Spleen (tissue), 13 donors: ENCODE data around the gene PTPN18. TPM values are rescaled to one million over a fixed set of nuclear protein-coding genes. Genes with fewer than 3 reads are reported as not detected.

Source experiments
- DNase-seq: peaks from one replicate; pipeline ENCODE4 v3.0.0-alpha.2; 2020
- H3K27ac ChIP-seq, 8 donors: fragments of 200-600 bp; sonication (generic) in 7 of 8; 1 replicate in 4 of 8; 2 replicates in 4 of 8; pipeline versions ENCODE4 v1.5.0 to v1.8.0; 2016 to 2021; ENCODE audit warnings: inconsistent platforms in 4 of 8, mild to moderate bottlenecking in 4 of 8, moderate library complexity in 1 of 8
- H3K27me3 ChIP-seq, 7 donors: fragments of 200-600 bp; sonication (generic) in 6 of 7; replicated peaks in 1 of 7; 1 replicate in 4 of 7; 2 replicates in 3 of 7; pipeline versions ENCODE4 v1.5.0 to v1.8.0; 2016 to 2021; ENCODE audit warnings: inconsistent platforms in 3 of 7, mild to moderate bottlenecking in 1 of 7
- H3K36me3 ChIP-seq, 6 donors: fragments of 200-600 bp; sonication (generic) in 5 of 6; 1 replicate in 4 of 6; 2 replicates in 2 of 6; pipeline versions ENCODE4 v1.5.0 to v1.8.0; 2016 to 2021; ENCODE audit warnings: inconsistent platforms in 2 of 6
- H3K4me1 ChIP-seq, 6 donors: fragments of 200-600 bp; sonication (generic) in 5 of 6; 1 replicate in 3 of 6; 2 replicates in 3 of 6; pipeline versions ENCODE4 v1.5.0 to v1.8.0; 2016 to 2021; ENCODE audit warnings: inconsistent platforms in 3 of 6
- H3K4me3 ChIP-seq, 8 donors: fragments of 200-600 bp; sonication (generic) in 7 of 8; 1 replicate in 4 of 8; 2 replicates in 4 of 8; pipeline versions ENCODE4 v1.5.0 to v1.8.0; 2016 to 2021; ENCODE audit warnings: inconsistent platforms in 4 of 8, mild to moderate bottlenecking in 4 of 8, moderate library complexity in 2 of 8
- H3K9me3 ChIP-seq, 8 donors: fragments of 200-600 bp; sonication (generic) in 7 of 8; 1 replicate in 4 of 8; 2 replicates in 4 of 8; pipeline versions ENCODE4 v1.5.0 to v1.8.0; 2016 to 2021; ENCODE audit warnings: inconsistent platforms in 4 of 8
- POLR2A ChIP-seq, 3 donors: fragments of 450-650 bp; IDR thresholded peaks; one replicate each; pipeline ENCODE4 v1.5.1; 2017; ENCODE audit warnings: antibody characterized with exemption in 3 of 3, mild to moderate bottlenecking in 1 of 3
- POLR2AphosphoS5 ChIP-seq, 3 donors: sonication (generic); formaldehyde crosslinking; IDR thresholded peaks; one replicate each; pipeline ENCODE4 v1.5.1; 2017; ENCODE audit warnings: antibody characterized with exemption in 3 of 3
- WGBS, 5 donors: extraction: QIAGEN DNeasy Blood & Tissue Kit in 3 of 5; methylation state at CpG; one replicate each; pipeline versions ENCODE4 v1.1.5 to v1.1.7; 2013 to 2018; 5-methylcytosine and 5-hydroxymethylcytosine counted together
- intact Hi-C: fragments of 100-400 bp; cut with DNase I; formaldehyde crosslinking; loops from one replicate; pipeline ENCODE4 v1.15.0; 2023; ENCODE audit warnings: low total_unique reads
- long read RNA-seq, 2 donors: transcript quantifications; one replicate each; lab custom pipeline, GENCODE V29; 2026
- polyA plus RNA-seq, 3 donors: library from polyadenylated mRNA; stranded (reverse); fragments of 200-250 nt; gene quantifications; one replicate each; pipeline ENCODE4 v1.2.1, GENCODE V29; 2013
- total RNA-seq, 7 donors: library from RNA; depleted of rRNA in 3 of 7; stranded (reverse); fragments of >200 nt in 3 of 7; fragmentation: NEBNext Ultra II Directional in 4 of 7; extraction: Animal tissue kit (Norgen Biotek cat#: 25700) in 4 of 7; gene quantifications; one replicate each; pipeline versions ENCODE4 v1.1.0 to v1.2.1, GENCODE V29; 2016 to 2021
- TF ChIP-seq, protein P1 (sequence below), 11 experiments: fragments of 200-600 bp in 7 of 11; fragments of 450-650 bp in 4 of 11; sonication (generic) in 4 of 11; IDR thresholded peaks in 8 of 11; conservative IDR thresholded peaks in 3 of 11; 1 replicate in 7 of 11; 2 replicates in 4 of 11; pipeline versions ENCODE4 v1.4.0 to v1.8.0; 2016 to 2021; ENCODE audit warnings: antibody characterized with exemption in 11 of 11, inconsistent platforms in 4 of 11, mild to moderate bottlenecking in 1 of 11
- donor health status: healthy with polysubstance abuse.
- donor health status: DM: no; HTN: no; CAD: no; lungs with moderate emphysema.
- donor health status: DM: no; HTN: no; CAD: no.
- donor health status: Bipolar disorder and iron deficiency.
- donor health status: healthy.
- donor health status: DM: no; HTN: no; CAD: no.
- donor health status: DM: yes; HTN: yes; CAD: no.

The PTPN18 gene, protein sequence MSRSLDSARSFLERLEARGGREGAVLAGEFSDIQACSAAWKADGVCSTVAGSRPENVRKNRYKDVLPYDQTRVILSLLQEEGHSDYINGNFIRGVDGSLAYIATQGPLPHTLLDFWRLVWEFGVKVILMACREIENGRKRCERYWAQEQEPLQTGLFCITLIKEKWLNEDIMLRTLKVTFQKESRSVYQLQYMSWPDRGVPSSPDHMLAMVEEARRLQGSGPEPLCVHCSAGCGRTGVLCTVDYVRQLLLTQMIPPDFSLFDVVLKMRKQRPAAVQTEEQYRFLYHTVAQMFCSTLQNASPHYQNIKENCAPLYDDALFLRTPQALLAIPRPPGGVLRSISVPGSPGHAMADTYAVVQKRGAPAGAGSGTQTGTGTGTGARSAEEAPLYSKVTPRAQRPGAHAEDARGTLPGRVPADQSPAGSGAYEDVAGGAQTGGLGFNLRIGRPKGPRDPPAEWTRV
- total RNA-seq (100 to 1,000 TPM in 6 of 7 donors, 10 to 100 TPM in 1; 79.5 to 132 (median 109) TPM), polyA plus RNA-seq (100 to 1,000 TPM in 1 of 3 donors, 10 to 100 TPM in 2; 75.9 to 129 (median 98.2) TPM)
- long read RNA-seq, donor 1, transcript PTPN18-211 (3 exons, 1,394 nt), result major isoform, 11 of 13 reads
- long read RNA-seq, donor 1, partial matches to known transcripts, result 0 of 13 reads
- long read RNA-seq, donor 1, other reads (novel, unspliced or antisense), result 0 of 13 reads
- long read RNA-seq, donor 2, transcript PTPN18-211 (3 exons, 1,394 nt), result major isoform, 8 of 24 reads
- long read RNA-seq, donor 2, partial matches to known transcripts, result 11 of 24 reads
- long read RNA-seq, donor 2, other reads (novel, unspliced or antisense), result 0 of 24 reads

DNA sequence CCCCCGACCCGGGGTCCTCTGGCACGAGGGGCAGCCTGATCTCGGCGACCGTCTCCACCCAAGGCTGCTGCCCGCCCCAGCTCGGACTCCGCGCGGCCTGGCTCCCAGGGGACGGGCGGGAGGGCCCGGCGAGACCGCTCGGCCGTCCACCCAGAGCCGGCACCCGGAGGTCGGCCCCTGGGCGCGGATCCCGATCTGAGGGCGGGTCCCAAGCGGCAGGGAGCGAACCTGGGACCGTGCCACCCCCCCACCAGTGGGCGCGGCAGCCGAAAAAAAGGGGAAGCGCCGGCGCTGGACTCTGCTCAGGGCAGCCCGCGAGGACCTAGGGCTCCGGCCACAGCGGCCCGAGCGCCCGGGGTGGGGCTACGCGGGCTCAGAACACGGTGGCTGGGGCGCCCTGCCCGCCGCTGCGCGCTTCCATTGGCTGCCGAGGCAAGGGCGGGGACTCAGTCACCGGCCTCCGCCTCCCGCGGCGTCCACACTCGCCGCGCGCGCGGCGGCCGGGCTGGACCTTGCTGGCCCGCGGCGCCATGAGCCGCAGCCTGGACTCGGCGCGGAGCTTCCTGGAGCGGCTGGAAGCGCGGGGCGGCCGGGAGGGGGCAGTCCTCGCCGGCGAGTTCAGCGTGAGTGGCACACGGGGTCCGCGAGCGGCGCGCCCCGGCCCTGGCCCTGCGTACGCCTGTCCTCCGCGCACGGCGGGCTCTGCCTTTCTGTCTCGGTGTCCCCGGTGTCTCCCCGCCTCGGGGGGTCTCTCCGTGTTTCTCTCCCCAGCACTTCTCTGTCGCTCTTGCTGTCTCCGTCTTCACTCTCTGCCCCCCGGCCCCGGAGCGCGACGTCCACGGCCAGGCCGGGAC is at the start of gene PTPN18:
PTPN18 (plus strand) TSS at position 479 of the 854 bp plus-strand sequence; CDS start at position 531, 52 bp downstream.
- peaks cover 0 to 56% (median 43%) of the 10 kb centered on the region in 6 donors for H3K4me1 ChIP-seq
- peak within 1 kb of the TSS; percentile 61 to 96 (median 88) for H3K27ac ChIP-seq
- H3K4me3 ChIP-seq, result peak within 1 kb of the TSS; percentile 40 to 88 (median 76)
- no peaks in the 10 kb centered on the region for H3K27me3 ChIP-seq
- DNase-seq, result peak; percentile 98
- TF ChIP-seq, protein P1, sequence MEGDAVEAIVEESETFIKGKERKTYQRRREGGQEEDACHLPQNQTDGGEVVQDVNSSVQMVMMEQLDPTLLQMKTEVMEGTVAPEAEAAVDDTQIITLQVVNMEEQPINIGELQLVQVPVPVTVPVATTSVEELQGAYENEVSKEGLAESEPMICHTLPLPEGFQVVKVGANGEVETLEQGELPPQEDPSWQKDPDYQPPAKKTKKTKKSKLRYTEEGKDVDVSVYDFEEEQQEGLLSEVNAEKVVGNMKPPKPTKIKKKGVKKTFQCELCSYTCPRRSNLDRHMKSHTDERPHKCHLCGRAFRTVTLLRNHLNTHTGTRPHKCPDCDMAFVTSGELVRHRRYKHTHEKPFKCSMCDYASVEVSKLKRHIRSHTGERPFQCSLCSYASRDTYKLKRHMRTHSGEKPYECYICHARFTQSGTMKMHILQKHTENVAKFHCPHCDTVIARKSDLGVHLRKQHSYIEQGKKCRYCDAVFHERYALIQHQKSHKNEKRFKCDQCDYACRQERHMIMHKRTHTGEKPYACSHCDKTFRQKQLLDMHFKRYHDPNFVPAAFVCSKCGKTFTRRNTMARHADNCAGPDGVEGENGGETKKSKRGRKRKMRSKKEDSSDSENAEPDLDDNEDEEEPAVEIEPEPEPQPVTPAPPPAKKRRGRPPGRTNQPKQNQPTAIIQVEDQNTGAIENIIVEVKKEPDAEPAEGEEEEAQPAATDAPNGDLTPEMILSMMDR (IDR thresholded peaks at IDR 0.05 in 8 of 11, conservative IDR thresholded peaks at IDR 0.05 in 3 of 11), result peak in 10 of 11 experiments; percentile 18 to 88 (median 70)
- TF ChIP-seq POLR2A (IDR thresholded peaks at IDR 0.05) (peak in 2 of 3 donors; percentile 50 to 60), POLR2AphosphoS5 (IDR thresholded peaks at IDR 0.05) (peak; percentile 74 to 83 (median 82))
- intact Hi-C loops, result no loop called here
- 0 to 1% (median 1%) methylated on average over 43 to 107 of the region's 107 CpGs for WGBS, 5 donors
- no peaks in the 10 kb centered on the region for H3K9me3 ChIP-seq
- H3K36me3 ChIP-seq, result peaks cover 0 to 11% (median 0%) of the 10 kb centered on the region in 6 donors

DNA sequence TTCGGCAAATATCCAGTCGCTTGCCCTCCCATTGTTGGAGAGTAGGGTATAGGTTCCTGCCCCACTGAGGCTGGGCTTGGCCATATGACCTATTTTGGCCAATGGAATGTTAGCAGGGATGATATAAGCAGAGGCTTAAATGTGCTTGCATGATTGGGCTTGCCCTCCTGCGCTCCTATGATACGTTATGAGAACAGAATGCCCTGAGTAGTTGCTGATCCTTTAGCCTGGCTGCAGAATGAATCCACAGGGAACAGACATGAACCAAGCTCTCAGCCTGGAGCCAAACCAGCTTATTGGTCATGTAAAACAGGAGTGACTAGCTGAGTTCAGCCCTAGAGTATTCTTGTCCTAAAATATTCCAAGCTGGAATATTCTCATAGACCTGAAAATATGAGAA is 48.0 kb upstream of the PTPN18 start:
- no peak for TF ChIP-seq POLR2A (IDR thresholded peaks at IDR 0.05)
- TF ChIP-seq, protein P1 (IDR thresholded peaks at IDR 0.05 in 8 of 11, conservative IDR thresholded peaks at IDR 0.05 in 3 of 11), result no peak
- TF ChIP-seq POLR2AphosphoS5 (IDR thresholded peaks at IDR 0.05), result no peak
- intact Hi-C loops, result no loop called here
- no peak for DNase-seq
- Histone ChIP-seq H3K9me3 (no peaks in the 10 kb centered on the region), H3K27ac (no peak overlapping the region), H3K27me3 (peaks cover 0 to under 1% (median 0%) of the 10 kb centered on the region in 7 donors), H3K4me1 (no peaks in the 10 kb centered on the region), H3K36me3 (no peaks in the 10 kb centered on the region), H3K4me3 (no peak overlapping the region)
- WGBS, 5 donors, result 87 to 92% (median 90%) methylated on average over 4 of the region's 4 CpGs

DNA sequence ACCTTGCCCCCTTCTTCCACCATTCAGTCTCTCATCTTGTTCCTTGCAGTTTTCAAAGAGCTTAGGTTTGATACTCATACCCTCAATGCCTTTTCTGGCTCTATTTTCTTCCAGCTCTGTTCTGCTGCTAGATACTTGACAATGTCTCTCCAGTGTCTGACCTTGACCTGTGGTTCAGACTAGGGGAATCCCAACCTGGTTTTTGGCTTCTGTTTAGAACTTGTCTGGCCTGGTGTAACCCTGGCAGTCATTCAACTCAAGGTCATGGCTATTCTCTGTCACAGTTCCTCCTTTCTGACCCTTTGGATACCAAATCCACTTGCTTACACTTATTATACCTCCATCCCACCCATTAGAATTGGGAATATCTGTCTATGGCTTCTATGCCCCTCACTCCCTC is 45.0 kb upstream of the PTPN18 start:
- Histone ChIP-seq H3K9me3 (no peaks in the 10 kb centered on the region), H3K4me1 (no peaks in the 10 kb centered on the region), H3K36me3 (no peaks in the 10 kb centered on the region), H3K27ac (no peak overlapping the region), H3K4me3 (no peak overlapping the region), H3K27me3 (peaks cover 0 to 19% (median 0%) of the 10 kb centered on the region in 7 donors)
- TF ChIP-seq POLR2AphosphoS5 (IDR thresholded peaks at IDR 0.05) (no peak), POLR2A (IDR thresholded peaks at IDR 0.05) (no peak)
- TF ChIP-seq, protein P1 (IDR thresholded peaks at IDR 0.05 in 8 of 11, conservative IDR thresholded peaks at IDR 0.05 in 3 of 11), result no peak
- DNase-seq, result no peak
- intact Hi-C loops, result no loop called here
